Transverse colon (tissue), 3 donors: ENCODE results near the gene HEBP2.

Experiments
- CTCF ChIP-seq, 5 experiments: fragments of 200-600 bp in 3 of 5; fragments of 450-650 bp in 2 of 5; sonication (generic) in 3 of 5; IDR thresholded peaks; 1 replicate in 2 of 5; 2 replicates in 3 of 5; pipeline ENCODE4 v1.5.1; 2016 to 2017; ENCODE audit warnings: antibody characterized with exemption in 5 of 5, inconsistent platforms in 3 of 5, mild to moderate bottlenecking in 2 of 5, moderate library complexity in 1 of 5
- EP300 ChIP-seq: sonication (generic); formaldehyde crosslinking; IDR thresholded peaks from one replicate; pipeline ENCODE4 v1.6.1; 2017; ENCODE audit warnings: antibody characterized with exemption, low read depth
- POLR2A ChIP-seq: fragments of 450-650 bp; IDR thresholded peaks from one replicate; pipeline ENCODE4 v1.6.1; 2016; ENCODE audit warnings: antibody characterized with exemption, mild to moderate bottlenecking, moderate library complexity

GRCh38 chr6:138429761-138430160 is 25.7 kb downstream of the HEBP2 start:
- TF ChIP-seq EP300 (no peak), CTCF (IDR thresholded peaks at IDR 0.05) (no peak), POLR2A (no peak)
